ENCODE results near the gene CADM2.

The CADM2 gene

DNA sequence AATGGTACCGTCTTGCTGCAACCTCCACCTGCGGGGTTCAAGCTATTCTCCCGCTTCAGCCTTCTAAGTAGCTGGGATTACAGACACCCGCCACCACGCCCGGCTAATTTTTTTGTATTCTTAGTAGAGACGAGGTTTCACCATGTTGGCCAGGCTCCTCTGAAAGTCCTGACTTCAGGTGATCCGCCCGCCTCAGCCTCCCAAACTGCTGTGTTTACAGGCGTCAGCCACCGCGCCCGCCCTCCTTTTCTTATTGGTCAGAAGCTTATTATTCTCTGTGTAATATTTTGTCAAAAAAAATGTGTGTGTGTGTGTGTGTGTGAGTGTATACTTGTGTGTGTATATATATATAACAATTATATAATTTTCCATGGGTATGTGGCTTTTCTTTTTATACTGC lies 425.6 kb downstream of the CADM2 start:
- Histone ChIP-seq H3K27ac (ENCODE audit: low read depth, low read length, poor library complexity, severe bottlenecking) (no peak overlapping the region), H3K4me2 (ENCODE audit: low read length) (no peak overlapping the region), H3F3A (ENCODE audit: insufficient read depth, low read length) (no peaks in the 10 kb centered on the region), H3K9ac (ENCODE audit: low read length) (no peak overlapping the region), H3K9me3 (ENCODE audit: low read length) (no peaks in the 10 kb centered on the region), H3K4me1 (ENCODE audit: insufficient read depth, low read length, severe bottlenecking) (no peaks in the 10 kb centered on the region), H3K9me2 (ENCODE audit: low read depth, low read length) (no peaks in the 10 kb centered on the region), H4K20me1 (ENCODE audit: insufficient read depth, low read length) (no peaks in the 10 kb centered on the region), H2AFZ (ENCODE audit: low read length) (no peak overlapping the region), H3K79me2 (ENCODE audit: insufficient read depth, low read length) (no peaks in the 10 kb centered on the region), H3K4me3 (ENCODE audit: low read depth, low read length, poor library complexity, severe bottlenecking) (no peak overlapping the region), H3K27me3 (ENCODE audit: insufficient read depth, low read length) (no peaks in the 10 kb centered on the region), H3K36me3 (ENCODE audit: insufficient read depth, low read length) (no peaks in the 10 kb centered on the region)
- TF ChIP-seq CTCF (IDR thresholded peaks at IDR 0.05; ENCODE audit: low read length) (no peak), EZH2 (IDR thresholded peaks at IDR 0.05; ENCODE audit: borderline replicate concordance, low read length) (no peak)

DNA sequence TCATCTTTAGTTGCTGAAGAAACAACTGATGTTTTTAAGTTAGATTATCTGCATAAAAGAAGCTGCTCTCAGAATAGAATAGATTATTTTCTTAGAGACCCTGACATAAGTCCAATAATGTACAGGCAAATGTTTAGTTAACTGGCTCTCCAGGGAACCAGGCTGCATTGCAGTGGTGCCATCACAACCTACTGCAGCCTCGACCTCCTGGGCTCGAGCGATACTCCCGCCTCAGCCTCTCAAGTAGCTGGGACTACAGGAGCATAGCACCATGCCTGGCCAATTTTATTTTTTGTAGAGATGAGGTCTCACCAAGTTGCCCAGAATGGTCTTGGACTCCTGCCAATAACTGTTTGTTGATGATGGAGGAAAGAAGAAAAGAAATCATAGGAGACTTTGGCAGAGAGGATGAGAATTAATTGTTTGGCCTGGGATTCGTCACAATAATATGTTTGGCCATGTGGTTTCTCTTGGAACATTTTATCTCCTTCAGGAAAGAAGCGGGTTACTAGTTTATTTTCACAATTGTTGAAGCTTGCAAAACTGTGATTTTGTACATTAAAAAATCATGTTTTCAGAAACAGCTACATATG lies 429.2 kb downstream of the CADM2 start:
- H3K9me3 ChIP-seq (ENCODE audit: low read length), result no peaks in the 10 kb centered on the region
- no peaks in the 10 kb centered on the region for H3K79me2 ChIP-seq (ENCODE audit: insufficient read depth, low read length)
- H3K9ac ChIP-seq (ENCODE audit: low read length), result no peak overlapping the region
- H3K27ac ChIP-seq (ENCODE audit: low read depth, low read length, poor library complexity, severe bottlenecking), result no peak overlapping the region
- H2AFZ ChIP-seq (ENCODE audit: low read length), result no peak overlapping the region
- no peak overlapping the region for H3K4me2 ChIP-seq (ENCODE audit: low read length)
- no peaks in the 10 kb centered on the region for H3F3A ChIP-seq (ENCODE audit: insufficient read depth, low read length)
- TF ChIP-seq CTCF (IDR thresholded peaks at IDR 0.05; ENCODE audit: low read length) (no peak), EZH2 (IDR thresholded peaks at IDR 0.05; ENCODE audit: borderline replicate concordance, low read length) (no peak)
- H3K9me2 ChIP-seq (ENCODE audit: low read depth, low read length), result no peaks in the 10 kb centered on the region
- no peak overlapping the region for H3K4me3 ChIP-seq (ENCODE audit: low read depth, low read length, poor library complexity, severe bottlenecking)
- no peaks in the 10 kb centered on the region for H3K27me3 ChIP-seq (ENCODE audit: insufficient read depth, low read length)
- no peaks in the 10 kb centered on the region for H4K20me1 ChIP-seq (ENCODE audit: insufficient read depth, low read length)
- no peaks in the 10 kb centered on the region for H3K36me3 ChIP-seq (ENCODE audit: insufficient read depth, low read length)
- H3K4me1 ChIP-seq (ENCODE audit: insufficient read depth, low read length, severe bottlenecking), result no peaks in the 10 kb centered on the region

- H3K9ac ChIP-seq (ENCODE audit: low read length), result no peak overlapping the region
- TF ChIP-seq CTCF (IDR thresholded peaks at IDR 0.05; ENCODE audit: low read length), result no peak
- no peak for TF ChIP-seq EZH2 (IDR thresholded peaks at IDR 0.05; ENCODE audit: borderline replicate concordance, low read length)
- H4K20me1 ChIP-seq (ENCODE audit: insufficient read depth, low read length), result no peaks in the 10 kb centered on the region
- no peaks in the 10 kb centered on the region for H3K9me2 ChIP-seq (ENCODE audit: low read depth, low read length)
- H3K27me3 ChIP-seq (ENCODE audit: insufficient read depth, low read length), result no peaks in the 10 kb centered on the region
- no peak overlapping the region for H3K4me2 ChIP-seq (ENCODE audit: low read length)
- no peak overlapping the region for H3K27ac ChIP-seq (ENCODE audit: low read depth, low read length, poor library complexity, severe bottlenecking)
- no peaks in the 10 kb centered on the region for H3K79me2 ChIP-seq (ENCODE audit: insufficient read depth, low read length)
- no peak overlapping the region for H3K4me3 ChIP-seq (ENCODE audit: low read depth, low read length, poor library complexity, severe bottlenecking)
- H3K9me3 ChIP-seq (ENCODE audit: low read length), result no peaks in the 10 kb centered on the region
- H3K36me3 ChIP-seq (ENCODE audit: insufficient read depth, low read length), result no peaks in the 10 kb centered on the region
- H2AFZ ChIP-seq (ENCODE audit: low read length), result no peak overlapping the region
- H3K4me1 ChIP-seq (ENCODE audit: insufficient read depth, low read length, severe bottlenecking), result no peaks in the 10 kb centered on the region
- H3F3A ChIP-seq (ENCODE audit: insufficient read depth, low read length), result no peaks in the 10 kb centered on the region
Observed at GRCh38 chr3:85394424-85394823, 435.6 kb downstream of the CADM2 start.
